ENCODE measurements around the gene KIT. TPM values are rescaled to one million over a fixed set of nuclear protein-coding genes. Genes with fewer than 3 reads are reported as not detected.

Gene KIT
- total and polyA plus RNA-seq, 2 donors (not counting 1 experiment from before 2014, with no cell fraction given), result 0.50 to 19.9 TPM

GRCh38 chr4:54731976-54732375 is 74.2 kb downstream of the KIT start:
- H3K4me1 ChIP-seq (ENCODE audit: control insufficient read depth, extremely low read depth, insufficient read depth, low read length), result no peaks in the 10 kb centered on the region
- H3K36me3 ChIP-seq (ENCODE audit: control insufficient read depth, insufficient read depth, low read length), result no peaks in the 10 kb centered on the region
- no peak overlapping the region for H3K4me2 ChIP-seq (ENCODE audit: extremely low read depth, insufficient read depth, low read length)
- H3K27ac ChIP-seq (ENCODE audit: insufficient read depth, low read length), result no peak overlapping the region
- H4K20me1 ChIP-seq (ENCODE audit: control insufficient read depth, extremely low read depth, insufficient read depth, low read length), result no peaks in the 10 kb centered on the region
- H3K4me3 ChIP-seq (replicated peaks in 1 of 4; ENCODE audit: control extremely low read depth in 1 of 4, insufficient read depth in 1 of 4, low read depth in 3 of 4, low read length in 4 of 4), result no peak overlapping the region
- no peak overlapping the region for H3K9ac ChIP-seq (ENCODE audit: insufficient read depth, low read length)
- H3K79me2 ChIP-seq (ENCODE audit: control insufficient read depth, insufficient read depth, low read length), result no peaks in the 10 kb centered on the region
- no peak for DNase-seq (ENCODE audit: low read depth in 2 of 2)
- H2AFZ ChIP-seq (ENCODE audit: low read length), result no peak overlapping the region
- TF ChIP-seq EZH2 (IDR thresholded peaks at IDR 0.05; ENCODE audit: low read length, missing control alignments) (no peak), CTCF (conservative IDR thresholded peaks at IDR 0.05 in 1 of 2, IDR thresholded peaks at IDR 0.05 in 1 of 2; ENCODE audit: low read depth in 1 of 2, low read length in 2 of 2) (no peak)
- no peaks in the 10 kb centered on the region for H3K27me3 ChIP-seq (ENCODE audit: control insufficient read depth, insufficient read depth, low read length)
- no peaks in the 10 kb centered on the region for H3K9me3 ChIP-seq (ENCODE audit: control insufficient read depth, insufficient read depth, low read depth, low read length)

- H3K27ac ChIP-seq (ENCODE audit: insufficient read depth, low read length), result no peak overlapping the region
- H3K4me3 ChIP-seq (replicated peaks in 1 of 4; ENCODE audit: control extremely low read depth in 1 of 4, insufficient read depth in 1 of 4, low read depth in 3 of 4, low read length in 4 of 4), result no peak overlapping the region
- TF ChIP-seq CTCF (conservative IDR thresholded peaks at IDR 0.05 in 1 of 2, IDR thresholded peaks at IDR 0.05 in 1 of 2; ENCODE audit: low read depth in 1 of 2, low read length in 2 of 2), result no peak
- TF ChIP-seq EZH2 (IDR thresholded peaks at IDR 0.05; ENCODE audit: low read length, missing control alignments), result no peak
- no peak overlapping the region for H3K9ac ChIP-seq (ENCODE audit: insufficient read depth, low read length)
- no peaks in the 10 kb centered on the region for H3K9me3 ChIP-seq (ENCODE audit: control insufficient read depth, insufficient read depth, low read depth, low read length)
- no peaks in the 10 kb centered on the region for H3K36me3 ChIP-seq (ENCODE audit: control insufficient read depth, insufficient read depth, low read length)
- DNase-seq (ENCODE audit: low read depth in 2 of 2), result no peak
- no peak overlapping the region for H3K4me2 ChIP-seq (ENCODE audit: extremely low read depth, insufficient read depth, low read length)
- no peaks in the 10 kb centered on the region for H3K27me3 ChIP-seq (ENCODE audit: control insufficient read depth, insufficient read depth, low read length)
- H3K4me1 ChIP-seq (ENCODE audit: control insufficient read depth, extremely low read depth, insufficient read depth, low read length), result no peaks in the 10 kb centered on the region
- no peaks in the 10 kb centered on the region for H4K20me1 ChIP-seq (ENCODE audit: control insufficient read depth, extremely low read depth, insufficient read depth, low read length)
- H2AFZ ChIP-seq (ENCODE audit: low read length), result no peak overlapping the region
- no peaks in the 10 kb centered on the region for H3K79me2 ChIP-seq (ENCODE audit: control insufficient read depth, insufficient read depth, low read length)
Observed at GRCh38 chr4:54737421-54737820, 79.7 kb downstream of the KIT start.

- H2AFZ ChIP-seq (ENCODE audit: low read length), result no peak overlapping the region
- no peak for DNase-seq (ENCODE audit: low read depth in 2 of 2)
- TF ChIP-seq EZH2 (IDR thresholded peaks at IDR 0.05; ENCODE audit: low read length, missing control alignments) (no peak), CTCF (conservative IDR thresholded peaks at IDR 0.05 in 1 of 2, IDR thresholded peaks at IDR 0.05 in 1 of 2; ENCODE audit: low read depth in 1 of 2, low read length in 2 of 2) (no peak)
Observed at GRCh38 chr4:54741202-54741601, 83.4 kb downstream of the KIT start.

More at GRCh38 chr4:54741202-54741601, 83.4 kb downstream of the KIT start:
- H3K4me2 ChIP-seq (ENCODE audit: extremely low read depth, insufficient read depth, low read length), result no peak overlapping the region
- H4K20me1 ChIP-seq (ENCODE audit: control insufficient read depth, extremely low read depth, insufficient read depth, low read length), result no peaks in the 10 kb centered on the region
- H3K9me3 ChIP-seq (ENCODE audit: control insufficient read depth, insufficient read depth, low read depth, low read length), result no peaks in the 10 kb centered on the region
- H3K9ac ChIP-seq (ENCODE audit: insufficient read depth, low read length), result no peak overlapping the region
- H3K4me3 ChIP-seq (replicated peaks in 1 of 4; ENCODE audit: control extremely low read depth in 1 of 4, insufficient read depth in 1 of 4, low read depth in 3 of 4, low read length in 4 of 4), result no peak overlapping the region
- H3K27ac ChIP-seq (ENCODE audit: insufficient read depth, low read length), result no peak overlapping the region
- H3K27me3 ChIP-seq (ENCODE audit: control insufficient read depth, insufficient read depth, low read length), result no peaks in the 10 kb centered on the region
- no peaks in the 10 kb centered on the region for H3K36me3 ChIP-seq (ENCODE audit: control insufficient read depth, insufficient read depth, low read length)
- H3K4me1 ChIP-seq (ENCODE audit: control insufficient read depth, extremely low read depth, insufficient read depth, low read length), result no peaks in the 10 kb centered on the region
- H3K79me2 ChIP-seq (ENCODE audit: control insufficient read depth, insufficient read depth, low read length), result no peaks in the 10 kb centered on the region
